NCI-H1417 (cell line): Measurements from ENCODE around the gene MUC6.

ENCODE experiments used
- DNase-seq, 3 experiments: peaks; one replicate each; lab custom pipeline; 2025; lab: John Stamatoyannopoulos, UW

Gene MUC6

DNA sequence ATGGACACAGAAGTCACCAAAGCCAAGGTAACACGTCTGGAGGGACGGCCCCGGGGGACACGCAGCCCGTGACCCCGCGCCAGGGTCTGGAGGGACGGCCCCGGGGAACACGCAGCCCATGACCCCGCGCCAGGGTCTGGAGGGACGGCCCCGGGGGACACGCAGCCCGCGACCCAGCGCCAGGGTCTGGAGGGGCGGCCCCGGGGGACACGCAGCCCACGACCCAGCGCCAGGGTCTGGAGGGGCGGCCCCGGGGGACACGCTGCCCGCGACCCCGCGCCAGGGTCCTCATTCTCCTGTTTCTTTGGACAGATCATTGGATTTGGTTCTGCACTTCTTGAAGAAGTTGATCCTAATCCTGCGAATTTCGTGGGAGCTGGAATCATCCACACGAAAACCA is 27.1 kb downstream of the MUC6 start:
- no peak for DNase-seq

DNA sequence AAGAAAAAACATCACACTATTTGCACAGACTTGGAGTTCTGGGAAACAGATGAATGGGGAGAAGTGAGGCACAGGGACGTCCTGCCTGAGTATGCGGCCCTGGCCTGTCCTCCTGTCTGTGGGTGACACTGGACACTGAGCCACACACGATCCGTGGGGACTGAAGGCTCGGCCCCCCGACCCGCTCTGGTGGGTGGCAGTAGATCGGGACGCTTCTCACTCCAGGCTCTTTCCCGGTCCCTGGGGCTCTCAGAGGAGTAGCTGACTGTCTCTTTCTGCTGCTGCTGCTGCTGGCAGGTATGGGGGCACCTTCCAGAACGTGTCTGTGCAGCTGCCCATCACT is 27.7 kb downstream of the MUC6 start:
- DNase-seq = no peak

GRCh38 chr11:1008001-1008802 is 28.3 kb downstream of the MUC6 start:
- DNase-seq = peak in 1 of 3 experiments; percentile 11

- no peak for DNase-seq
Observed at GRCh38 chr11:1007279-1007678, 29.2 kb downstream of the MUC6 start.

DNA sequence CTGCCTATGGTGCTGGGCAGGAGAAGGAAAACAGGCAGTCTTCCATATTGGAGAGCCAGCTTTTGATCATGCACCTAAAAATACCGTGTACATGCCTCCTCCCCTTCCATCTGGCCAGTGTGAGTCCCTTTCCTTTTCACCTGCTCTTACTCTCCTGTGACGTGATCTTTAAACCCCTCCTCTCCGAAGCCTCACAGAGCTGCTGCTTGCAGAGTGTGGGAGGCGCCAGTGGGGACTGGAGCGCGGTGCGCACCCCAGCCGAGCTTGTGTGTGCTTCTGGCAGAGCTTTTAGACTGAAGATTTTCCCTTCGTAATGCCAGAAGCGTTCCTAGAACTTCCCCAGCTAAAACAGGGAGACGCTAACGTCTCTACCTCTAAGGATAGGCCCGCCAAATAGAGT is 29.8 kb downstream of the MUC6 start:
- peak; percentile 53 to 79 (median 63) for DNase-seq

DNA sequence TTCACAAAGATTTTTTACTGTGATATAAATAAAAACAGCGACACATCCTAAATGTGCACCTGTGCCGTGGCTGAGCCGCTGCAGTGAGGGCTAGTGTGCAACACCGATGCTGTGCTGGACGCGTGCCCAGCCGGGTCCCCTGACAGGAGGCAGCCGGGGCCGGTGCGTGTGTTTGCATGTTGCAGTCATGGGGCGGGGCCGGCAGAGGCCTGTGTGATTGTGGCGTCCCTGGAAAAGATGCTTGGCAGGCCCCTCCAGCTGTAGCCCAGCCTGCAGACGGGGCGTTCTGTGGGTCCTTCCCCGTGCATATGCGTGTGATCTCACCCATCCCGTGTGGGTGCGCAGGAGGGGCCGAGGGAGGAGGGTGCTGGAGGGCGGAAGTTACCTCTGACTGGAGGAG is 30.6 kb downstream of the MUC6 start:
- peak; percentile 45 to 73 (median 71) for DNase-seq

GRCh38 chr11:1003159-1003558 is 33.4 kb downstream of the MUC6 start:
- DNase-seq = no peak

DNA sequence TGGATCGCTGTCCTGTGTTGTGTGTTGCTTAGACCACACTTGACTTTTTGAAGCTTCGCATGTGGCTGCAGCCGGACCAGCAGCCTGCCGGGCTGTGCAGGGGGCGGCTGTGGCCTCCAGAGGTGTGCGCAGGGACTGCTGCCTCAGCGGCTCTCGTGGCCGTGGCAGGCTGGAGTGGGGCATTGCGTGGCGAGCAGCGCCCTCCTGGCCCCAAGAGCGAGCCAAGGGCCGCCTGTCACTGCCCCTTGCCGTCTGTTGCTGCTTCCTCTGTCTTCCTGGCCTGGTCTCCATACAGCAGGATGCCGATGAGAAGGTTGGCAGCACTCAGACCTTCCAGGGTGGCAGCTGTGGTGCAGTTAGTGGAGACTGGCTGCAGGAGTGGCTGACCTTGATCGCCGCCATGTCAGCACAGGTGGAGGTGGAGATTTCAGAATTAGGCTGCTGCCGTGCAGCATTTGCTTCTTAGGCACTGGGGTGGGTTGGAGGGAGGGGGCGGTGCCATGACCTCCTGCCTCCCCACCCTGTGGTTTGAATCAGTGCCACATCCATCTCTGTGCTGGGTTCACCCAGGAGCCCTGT is 34.0 kb downstream of the MUC6 start:
- DNase-seq = no peak

DNA sequence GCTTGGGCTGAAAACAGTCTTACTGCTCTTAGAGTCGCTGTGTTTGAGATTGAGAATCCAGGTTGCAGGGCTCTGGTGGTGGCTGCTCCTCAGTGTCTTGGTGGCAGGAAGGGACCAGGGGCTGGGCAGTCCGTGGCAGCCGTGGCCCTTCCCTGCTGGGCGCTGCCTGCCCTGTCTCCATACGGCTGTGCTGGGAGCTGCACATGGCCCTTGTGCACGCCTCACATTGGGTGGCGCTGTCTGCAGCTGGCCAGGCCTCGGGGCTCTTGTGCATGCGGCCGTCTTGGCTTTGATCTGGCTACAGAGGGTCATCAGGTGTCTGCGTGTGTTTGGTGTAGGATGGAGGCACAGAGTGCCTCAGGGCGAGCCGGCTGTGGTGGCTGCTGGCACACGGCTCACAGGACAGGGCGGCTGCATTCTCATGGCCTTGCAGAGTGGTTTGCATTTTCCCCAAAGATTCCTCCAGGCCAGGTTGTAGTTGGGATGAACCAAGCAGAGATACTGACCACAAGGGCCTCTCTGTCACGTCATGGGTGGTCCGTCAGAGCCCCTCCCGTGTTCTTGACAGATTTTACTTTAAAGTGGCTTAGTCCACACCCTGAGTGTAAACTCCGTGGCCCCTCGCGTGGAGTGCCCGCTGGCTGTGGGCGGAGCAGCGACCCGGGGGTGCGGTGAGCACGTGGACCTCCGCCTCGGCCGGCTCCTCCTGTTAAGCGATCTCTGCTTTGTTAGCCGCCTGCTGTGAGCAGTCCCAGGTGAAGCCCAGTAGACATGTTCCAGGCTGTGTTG is 34.7 kb downstream of the MUC6 start:
- DNase-seq = no peak

- DNase-seq = no peak
Observed at GRCh38 chr11:1000357-1001278, 35.9 kb downstream of the MUC6 start.

GRCh38 chr11:999009-999408 is 37.5 kb downstream of the MUC6 start:
- no peak for DNase-seq

DNA sequence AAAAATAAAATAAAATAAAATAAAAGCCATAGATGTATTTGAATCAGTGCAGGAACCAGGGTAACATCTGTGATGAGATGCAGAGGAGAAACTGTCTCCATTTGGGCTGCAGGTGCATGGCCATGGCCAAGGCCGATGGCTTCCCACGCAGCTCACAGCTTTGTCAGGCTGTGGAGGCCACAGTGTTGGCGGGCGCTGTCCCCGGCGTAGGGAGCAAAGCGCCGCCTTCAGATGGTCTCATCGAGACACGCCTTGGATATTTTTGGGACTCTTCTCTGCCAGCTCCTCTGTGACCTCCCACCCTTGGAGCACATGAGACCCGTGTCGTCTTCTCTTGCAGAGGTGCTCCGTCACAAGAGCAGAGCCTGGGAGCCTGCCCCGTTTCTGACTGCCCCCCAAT is 38.6 kb downstream of the MUC6 start:
- DNase-seq = no peak

DNA sequence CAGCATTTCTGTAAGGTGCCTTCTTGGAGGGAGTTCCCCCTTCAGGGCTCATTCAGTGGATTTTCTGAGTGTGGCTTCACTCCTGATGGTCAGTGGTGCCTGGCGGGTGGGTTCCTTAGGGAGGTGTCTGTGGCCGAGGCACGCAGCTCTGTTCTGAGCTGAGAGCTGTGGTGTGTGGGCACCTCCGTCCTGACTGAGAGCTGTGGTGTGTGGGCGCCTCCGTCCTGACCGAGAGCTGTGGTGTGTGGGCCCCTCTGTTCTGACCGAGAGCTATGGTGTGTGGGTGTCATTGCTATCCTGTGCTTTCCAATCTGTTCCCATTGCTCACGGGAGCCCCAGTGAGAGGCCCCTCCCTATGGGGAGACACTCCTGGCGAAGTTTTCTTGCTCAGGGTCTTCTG is 39.8 kb downstream of the MUC6 start:
- DNase-seq = no peak

DNA sequence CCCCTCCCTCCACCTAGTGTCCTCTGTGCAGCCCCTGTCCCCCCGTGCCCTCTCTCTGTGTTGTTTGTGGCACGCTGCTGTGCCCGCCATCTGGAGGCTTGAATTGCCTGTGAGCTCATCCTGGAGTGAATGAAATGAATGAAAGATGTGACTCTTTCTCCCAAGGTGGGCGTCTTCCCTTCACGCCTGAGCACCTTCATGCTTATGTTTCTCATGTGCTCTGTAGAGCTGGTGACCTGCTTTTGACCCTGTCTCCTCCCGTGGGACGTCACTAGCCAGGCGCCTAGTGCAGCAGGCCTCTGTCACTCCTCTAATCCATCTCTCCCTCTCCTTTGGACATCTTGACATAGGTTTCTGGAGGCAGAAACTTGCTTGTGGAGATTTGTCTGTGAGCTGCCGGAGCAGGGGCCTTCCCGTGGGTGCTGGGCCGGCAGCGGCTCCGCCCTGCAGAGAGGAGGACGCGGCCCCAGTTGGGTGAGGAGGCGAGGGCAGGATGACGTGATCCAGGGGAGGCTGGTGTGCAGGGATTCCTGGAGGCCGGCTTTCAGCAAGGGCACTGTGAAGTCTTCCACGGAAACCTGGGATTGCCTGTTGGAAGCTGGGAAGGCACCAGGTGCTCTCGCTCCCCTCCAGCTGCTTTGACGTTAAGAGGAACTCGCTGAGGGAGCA is 40.6 kb downstream of the MUC6 start:
- peak; percentile 30 to 71 (median 38) for DNase-seq

- DNase-seq = no peak
Observed at GRCh38 chr11:995044-995751, 41.3 kb downstream of the MUC6 start.

DNA sequence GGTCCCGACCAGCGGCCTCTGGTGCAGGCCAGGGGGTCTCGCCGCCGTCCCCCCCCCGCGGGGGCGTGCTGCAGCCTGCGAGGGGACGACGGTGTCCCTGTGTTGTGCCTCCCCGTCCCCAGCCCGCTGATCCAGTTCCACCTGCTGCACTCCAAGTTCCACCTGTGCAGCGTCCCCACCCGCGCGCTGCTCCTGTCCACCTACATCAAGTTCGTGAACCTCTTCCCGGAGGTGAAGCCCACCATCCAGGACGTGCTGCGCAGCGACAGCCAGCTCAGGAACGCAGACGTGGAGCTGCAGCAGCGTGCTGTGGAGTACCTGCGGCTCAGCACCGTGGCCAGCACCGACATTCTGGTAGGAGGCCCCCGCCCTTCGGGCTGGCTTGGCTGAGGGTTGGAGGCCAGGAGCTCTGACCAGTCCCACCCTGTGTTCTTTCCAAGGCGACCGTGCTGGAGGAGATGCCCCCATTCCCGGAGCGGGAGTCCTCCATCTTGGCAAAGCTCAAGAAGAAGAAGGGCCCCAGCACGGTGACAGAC is 42.8 kb downstream of the MUC6 start:
- no peak for DNase-seq

DNA sequence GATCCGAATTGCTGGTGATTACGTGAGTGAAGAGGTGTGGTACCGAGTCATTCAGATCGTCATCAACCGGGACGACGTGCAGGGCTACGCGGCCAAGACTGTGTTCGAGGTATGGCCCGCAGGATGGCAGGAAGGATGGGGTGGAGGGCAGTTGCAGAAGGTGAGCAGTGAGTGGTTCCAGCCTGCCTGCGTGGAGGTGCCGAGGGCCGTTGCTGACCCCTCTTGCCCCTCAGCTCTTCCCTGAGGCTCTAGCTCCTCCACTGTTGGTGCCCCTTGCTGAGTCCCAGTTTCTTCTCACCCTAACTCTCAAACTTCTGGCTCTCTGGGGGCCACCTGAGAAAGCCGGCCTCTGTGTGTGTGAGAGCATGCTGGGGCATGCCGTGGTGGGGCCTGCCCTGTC is 43.9 kb downstream of the MUC6 start:
- no peak for DNase-seq

GRCh38 chr11:991711-992307 is 44.7 kb downstream of the MUC6 start:
- no peak for DNase-seq

DNA sequence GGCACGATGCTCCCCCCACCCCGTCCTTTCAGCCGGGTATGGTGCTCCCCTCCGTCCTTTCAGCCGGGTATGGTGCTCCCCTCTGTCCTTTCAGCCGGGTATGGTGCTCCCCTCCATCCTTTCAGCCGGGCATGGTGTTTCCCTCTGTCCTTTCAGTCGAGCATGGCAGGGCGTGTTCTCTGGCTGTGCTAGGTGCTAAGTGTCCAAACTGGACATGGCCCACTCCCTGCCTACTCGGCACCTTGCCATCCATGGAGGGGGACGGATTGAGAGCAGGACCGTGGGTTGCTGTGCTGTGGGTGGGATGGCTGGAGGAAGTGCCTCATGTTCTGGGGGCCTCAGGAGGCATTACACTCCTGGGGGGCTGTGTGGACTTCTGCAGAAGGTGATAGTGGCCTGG is 45.5 kb downstream of the MUC6 start:
- no peak for DNase-seq

DNA sequence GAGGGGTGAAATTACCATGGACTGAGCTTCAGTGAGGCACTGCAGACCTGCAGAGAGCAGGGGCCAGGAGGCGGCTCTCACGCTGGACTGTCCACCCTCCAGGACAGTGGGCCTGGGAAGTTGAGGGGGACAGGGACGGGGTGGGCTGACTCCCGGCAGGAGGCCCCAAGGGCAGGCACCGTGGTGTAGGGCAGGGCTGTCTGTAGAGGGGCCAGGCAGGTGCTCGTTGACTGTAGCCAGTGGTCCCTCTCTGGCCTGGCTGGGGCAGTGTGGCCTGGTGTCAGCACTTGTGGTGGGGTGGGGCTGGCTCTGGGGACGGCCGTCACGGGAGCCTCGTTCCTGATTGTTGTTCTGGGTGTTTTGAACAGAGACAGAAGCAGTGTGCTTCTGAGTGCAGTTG is 46.4 kb downstream of the MUC6 start:
- DNase-seq = no peak
